ENCODE results near the gene BCAT1.

DNA sequence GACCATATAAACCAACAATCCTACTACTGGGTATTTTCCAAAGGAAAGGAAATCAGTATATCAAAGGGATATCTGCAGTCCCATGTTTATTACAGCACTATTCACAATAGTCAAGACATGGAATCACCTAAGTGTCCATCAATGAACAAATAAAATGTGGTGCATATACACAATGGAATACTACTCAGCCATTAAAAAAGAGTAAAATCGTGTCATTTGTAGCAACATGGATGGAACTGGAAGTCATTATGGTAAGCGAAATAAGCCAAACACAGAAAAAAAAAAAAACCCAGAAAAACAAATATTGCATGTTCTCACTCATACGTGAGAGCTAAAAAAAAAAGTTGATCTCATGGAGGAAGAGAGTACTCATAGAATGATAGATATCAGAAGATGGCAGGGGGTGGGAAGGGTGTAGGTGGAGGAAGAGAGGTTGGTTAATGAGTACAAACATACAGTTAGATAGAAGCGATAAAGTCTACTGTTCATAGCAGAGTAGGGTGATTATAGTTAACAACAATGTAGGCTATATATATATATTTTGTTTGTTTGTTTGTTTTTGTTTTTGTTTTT, 49.3 kb downstream of the BCAT1 start:
- TF ChIP-seq, protein P1, sequence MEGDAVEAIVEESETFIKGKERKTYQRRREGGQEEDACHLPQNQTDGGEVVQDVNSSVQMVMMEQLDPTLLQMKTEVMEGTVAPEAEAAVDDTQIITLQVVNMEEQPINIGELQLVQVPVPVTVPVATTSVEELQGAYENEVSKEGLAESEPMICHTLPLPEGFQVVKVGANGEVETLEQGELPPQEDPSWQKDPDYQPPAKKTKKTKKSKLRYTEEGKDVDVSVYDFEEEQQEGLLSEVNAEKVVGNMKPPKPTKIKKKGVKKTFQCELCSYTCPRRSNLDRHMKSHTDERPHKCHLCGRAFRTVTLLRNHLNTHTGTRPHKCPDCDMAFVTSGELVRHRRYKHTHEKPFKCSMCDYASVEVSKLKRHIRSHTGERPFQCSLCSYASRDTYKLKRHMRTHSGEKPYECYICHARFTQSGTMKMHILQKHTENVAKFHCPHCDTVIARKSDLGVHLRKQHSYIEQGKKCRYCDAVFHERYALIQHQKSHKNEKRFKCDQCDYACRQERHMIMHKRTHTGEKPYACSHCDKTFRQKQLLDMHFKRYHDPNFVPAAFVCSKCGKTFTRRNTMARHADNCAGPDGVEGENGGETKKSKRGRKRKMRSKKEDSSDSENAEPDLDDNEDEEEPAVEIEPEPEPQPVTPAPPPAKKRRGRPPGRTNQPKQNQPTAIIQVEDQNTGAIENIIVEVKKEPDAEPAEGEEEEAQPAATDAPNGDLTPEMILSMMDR (IDR thresholded peaks at IDR 0.05) = no peak
- TF ChIP-seq POLR2A (IDR thresholded peaks at IDR 0.05) (no peak), EP300 (IDR thresholded peaks at IDR 0.05; ENCODE audit: low read depth) (no peak)

Measured in transverse colon (tissue), 3 donors.